Measurements from ENCODE around the gene ACTR5.

- TF ChIP-seq CTCF (conservative IDR thresholded peaks at IDR 0.05 in 1 of 2, IDR thresholded peaks at IDR 0.05 in 1 of 2; ENCODE audit: low read depth in 1 of 2, low read length in 2 of 2) (no peak), EZH2 (IDR thresholded peaks at IDR 0.05; ENCODE audit: low read length, missing control alignments) (no peak)
These were observed 57.3 kb downstream of the ACTR5 start, which contains the start of gene PPP1R16B for GRCh38 chr20:38805502-38805957.

Measured in fibroblast of lung (primary cell).